ENCODE measurements around the gene UNC93B1. TPM values are rescaled to one million over a fixed set of nuclear protein-coding genes. Genes with fewer than 3 reads are reported as not detected.

The UNC93B1 gene
- total RNA-seq, 1 donor from 2014 or later: 0.86 TPM

DNA sequence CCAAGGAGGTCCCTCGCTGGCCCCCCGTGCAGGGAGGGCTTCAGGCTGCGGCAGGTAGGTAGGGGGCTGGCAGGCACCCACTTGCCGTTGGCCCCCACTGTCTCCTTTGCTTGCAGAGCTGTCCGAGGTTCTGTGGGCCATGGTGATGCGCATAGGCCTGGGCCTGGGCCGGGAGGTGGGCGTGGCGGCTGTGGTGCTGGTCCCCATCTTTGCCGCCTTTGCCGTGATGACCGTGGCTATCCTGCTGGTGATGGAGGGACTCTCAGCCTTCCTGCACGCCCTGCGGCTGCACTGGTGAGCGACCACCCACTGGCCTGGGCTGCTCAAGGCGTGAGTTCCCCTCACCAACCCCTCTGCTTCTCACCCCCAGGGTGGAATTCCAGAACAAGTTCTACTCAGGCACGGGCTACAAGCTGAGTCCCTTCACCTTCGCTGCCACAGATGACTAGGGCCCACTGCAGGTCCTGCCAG lies 46.5 kb upstream of the UNC93B1 start:
- Mint-ChIP-seq H3K4me1 (ENCODE audit: low read depth, unreplicated experiment) (peaks cover 18% of the 10 kb centered on the region), H3K4me3 (ENCODE audit: unreplicated experiment) (no peak overlapping the region), H3K9me3 (ENCODE audit: unreplicated experiment) (peaks cover 8% of the 10 kb centered on the region), H3K27me3 (ENCODE audit: unreplicated experiment) (peaks cover 2% of the 10 kb centered on the region), H3K36me3 (ENCODE audit: unreplicated experiment) (no peaks in the 10 kb centered on the region), H3K27ac (ENCODE audit: unreplicated experiment) (no peak overlapping the region)
- DNase-seq: no peak
- TF ChIP-seq, protein P1, sequence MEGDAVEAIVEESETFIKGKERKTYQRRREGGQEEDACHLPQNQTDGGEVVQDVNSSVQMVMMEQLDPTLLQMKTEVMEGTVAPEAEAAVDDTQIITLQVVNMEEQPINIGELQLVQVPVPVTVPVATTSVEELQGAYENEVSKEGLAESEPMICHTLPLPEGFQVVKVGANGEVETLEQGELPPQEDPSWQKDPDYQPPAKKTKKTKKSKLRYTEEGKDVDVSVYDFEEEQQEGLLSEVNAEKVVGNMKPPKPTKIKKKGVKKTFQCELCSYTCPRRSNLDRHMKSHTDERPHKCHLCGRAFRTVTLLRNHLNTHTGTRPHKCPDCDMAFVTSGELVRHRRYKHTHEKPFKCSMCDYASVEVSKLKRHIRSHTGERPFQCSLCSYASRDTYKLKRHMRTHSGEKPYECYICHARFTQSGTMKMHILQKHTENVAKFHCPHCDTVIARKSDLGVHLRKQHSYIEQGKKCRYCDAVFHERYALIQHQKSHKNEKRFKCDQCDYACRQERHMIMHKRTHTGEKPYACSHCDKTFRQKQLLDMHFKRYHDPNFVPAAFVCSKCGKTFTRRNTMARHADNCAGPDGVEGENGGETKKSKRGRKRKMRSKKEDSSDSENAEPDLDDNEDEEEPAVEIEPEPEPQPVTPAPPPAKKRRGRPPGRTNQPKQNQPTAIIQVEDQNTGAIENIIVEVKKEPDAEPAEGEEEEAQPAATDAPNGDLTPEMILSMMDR (IDR thresholded peaks at IDR 0.05; ENCODE audit: partially characterized antibody, unreplicated experiment): no peak

DNA sequence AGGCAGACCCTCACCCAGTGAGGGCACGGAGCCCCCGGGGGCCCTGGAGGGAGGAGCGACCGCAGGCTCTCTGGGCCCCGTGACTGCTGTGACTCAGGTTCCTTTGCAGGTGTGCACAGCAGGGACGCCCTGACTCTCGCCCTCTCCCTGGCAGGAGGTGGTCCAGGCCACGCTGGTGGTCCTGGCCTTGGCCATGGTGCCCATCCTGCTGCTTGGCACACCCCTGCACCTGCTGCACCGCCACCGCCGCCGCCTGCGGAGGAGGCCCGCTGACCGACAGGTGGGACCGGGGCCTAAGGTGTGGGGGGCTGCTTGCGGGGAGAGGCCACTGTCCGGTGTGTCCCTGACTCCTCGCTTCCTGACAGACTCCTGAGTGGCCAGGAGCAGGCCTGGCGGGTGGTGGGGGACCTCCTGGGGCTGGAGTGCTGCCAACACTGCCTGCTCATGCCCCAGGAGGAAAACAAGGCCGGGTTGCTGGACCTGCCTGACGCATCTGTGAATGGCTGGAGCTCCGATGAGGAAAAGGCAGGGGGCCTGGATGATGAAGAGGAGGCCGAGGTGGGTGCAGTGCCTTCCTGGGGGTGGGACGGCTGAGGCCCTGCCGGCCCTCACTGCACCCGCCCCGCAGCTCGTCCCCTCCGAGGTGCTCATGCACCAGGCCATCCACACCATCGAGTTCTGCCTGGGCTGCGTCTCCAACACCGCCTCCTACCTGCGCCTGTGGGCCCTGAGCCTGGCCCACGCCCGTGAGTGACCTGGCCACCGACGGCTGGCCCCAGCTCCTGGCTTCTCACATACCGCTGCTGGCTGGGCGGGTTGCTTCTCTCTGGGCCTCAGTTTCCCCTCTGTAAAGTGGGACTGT lies 45.8 kb upstream of the UNC93B1 start:
- no peak overlapping the region for H3K27ac Mint-ChIP-seq (ENCODE audit: unreplicated experiment)
- no peak for DNase-seq
- H3K27me3 Mint-ChIP-seq (ENCODE audit: unreplicated experiment): no peaks in the 10 kb centered on the region
- peaks cover 18% of the 10 kb centered on the region for H3K4me1 Mint-ChIP-seq (ENCODE audit: low read depth, unreplicated experiment)
- peaks cover 8% of the 10 kb centered on the region for H3K9me3 Mint-ChIP-seq (ENCODE audit: unreplicated experiment)
- TF ChIP-seq, protein P1 (IDR thresholded peaks at IDR 0.05; ENCODE audit: partially characterized antibody, unreplicated experiment): no peak
- no peaks in the 10 kb centered on the region for H3K36me3 Mint-ChIP-seq (ENCODE audit: unreplicated experiment)
- no peak overlapping the region for H3K4me3 Mint-ChIP-seq (ENCODE audit: unreplicated experiment)

DNA sequence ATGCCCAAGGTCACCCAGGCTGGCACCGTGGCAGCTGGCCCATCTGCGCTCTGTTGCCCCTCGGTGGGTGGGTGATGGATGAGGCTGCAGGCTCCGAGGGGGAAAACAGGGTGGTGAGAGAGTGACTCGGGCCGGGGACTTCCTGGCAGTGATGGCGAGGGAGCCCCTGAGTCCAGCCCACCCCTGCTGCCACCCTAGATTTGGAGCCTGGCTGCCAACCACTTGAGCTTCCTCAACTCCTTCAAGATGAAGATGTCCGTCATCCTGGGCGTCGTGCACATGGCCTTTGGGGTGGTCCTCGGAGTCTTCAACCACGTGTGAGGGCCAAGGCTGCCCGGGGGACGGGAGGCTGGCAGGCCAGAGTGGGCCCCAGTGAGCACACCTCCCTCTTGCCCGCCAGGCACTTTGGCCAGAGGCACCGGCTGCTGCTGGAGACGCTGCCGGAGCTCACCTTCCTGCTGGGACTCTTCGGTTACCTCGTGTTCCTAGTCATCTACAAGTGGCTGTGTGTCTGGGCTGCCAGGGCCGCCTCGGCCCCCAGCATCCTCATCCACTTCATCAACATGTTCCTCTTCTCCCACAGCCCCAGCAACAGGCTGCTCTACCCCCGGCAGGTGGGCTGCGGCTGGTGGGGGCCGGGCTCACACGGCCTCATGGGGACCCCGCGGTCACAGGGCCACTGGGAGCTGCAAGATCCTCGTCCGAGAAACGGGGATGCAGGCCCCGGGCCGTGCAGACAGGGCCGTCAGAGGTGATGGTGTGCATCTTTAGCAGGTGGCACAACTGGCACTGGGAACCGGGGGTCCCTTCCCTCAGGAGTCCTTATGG lies 45.0 kb upstream of the UNC93B1 start:
- Mint-ChIP-seq H3K27ac (ENCODE audit: unreplicated experiment) (no peak overlapping the region), H3K4me1 (ENCODE audit: low read depth, unreplicated experiment) (peaks cover 14% of the 10 kb centered on the region), H3K4me3 (ENCODE audit: unreplicated experiment) (no peak overlapping the region), H3K27me3 (ENCODE audit: unreplicated experiment) (no peaks in the 10 kb centered on the region), H3K36me3 (ENCODE audit: unreplicated experiment) (no peaks in the 10 kb centered on the region), H3K9me3 (ENCODE audit: unreplicated experiment) (peaks cover 8% of the 10 kb centered on the region)
- no peak for DNase-seq
- TF ChIP-seq, protein P1 (IDR thresholded peaks at IDR 0.05; ENCODE audit: partially characterized antibody, unreplicated experiment): no peak

DNA sequence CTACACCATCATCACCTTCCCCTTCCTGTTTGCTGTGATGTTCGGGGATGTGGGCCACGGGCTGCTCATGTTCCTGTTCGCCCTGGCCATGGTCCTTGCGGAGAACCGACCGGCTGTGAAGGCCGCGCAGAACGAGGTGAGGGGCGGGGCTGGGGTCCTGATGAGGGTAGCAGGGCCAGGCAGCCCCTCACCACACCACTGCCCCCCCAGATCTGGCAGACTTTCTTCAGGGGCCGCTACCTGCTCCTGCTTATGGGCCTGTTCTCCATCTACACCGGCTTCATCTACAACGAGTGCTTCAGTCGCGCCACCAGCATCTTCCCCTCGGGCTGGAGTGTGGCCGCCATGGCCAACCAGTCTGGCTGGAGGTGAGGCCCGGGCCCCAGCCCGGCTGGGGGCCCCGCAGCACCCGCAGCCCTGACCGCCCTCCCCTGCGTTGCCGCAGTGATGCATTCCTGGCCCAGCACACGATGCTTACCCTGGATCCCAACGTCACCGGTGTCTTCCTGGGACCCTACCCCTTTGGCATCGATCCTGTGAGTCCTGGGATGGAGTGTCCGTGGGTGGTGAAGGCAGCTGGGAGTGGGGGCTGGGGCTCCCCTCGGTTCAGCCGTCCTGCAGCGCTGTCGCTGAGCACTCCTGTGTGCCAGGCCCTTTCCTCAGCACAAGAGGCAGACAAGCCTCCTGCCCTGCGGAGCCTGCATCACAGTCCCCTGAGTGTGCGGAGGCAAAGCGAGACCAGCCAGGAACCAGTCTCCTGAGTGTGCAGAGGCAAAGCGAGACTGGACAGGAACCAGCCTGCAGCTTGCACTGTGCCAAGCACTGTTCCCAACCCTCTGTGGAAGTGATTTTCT lies 43.8 kb upstream of the UNC93B1 start:
- no peaks in the 10 kb centered on the region for H3K27me3 Mint-ChIP-seq (ENCODE audit: unreplicated experiment)
- peaks cover 8% of the 10 kb centered on the region for H3K9me3 Mint-ChIP-seq (ENCODE audit: unreplicated experiment)
- TF ChIP-seq, protein P1 (IDR thresholded peaks at IDR 0.05; ENCODE audit: partially characterized antibody, unreplicated experiment): no peak
- no peak overlapping the region for H3K4me3 Mint-ChIP-seq (ENCODE audit: unreplicated experiment)
- no peaks in the 10 kb centered on the region for H3K36me3 Mint-ChIP-seq (ENCODE audit: unreplicated experiment)
- no peak for DNase-seq
- no peak overlapping the region for H3K27ac Mint-ChIP-seq (ENCODE audit: unreplicated experiment)
- H3K4me1 Mint-ChIP-seq (ENCODE audit: low read depth, unreplicated experiment): peaks cover 1% of the 10 kb centered on the region

Data from glutamatergic neuron (in vitro differentiated cells).